CD4-positive, alpha-beta T cell treated with Interleukin-15 for 1 hour (primary cell): ENCODE data around the gene METTL23.
"Not testable (repeated sequence)": the region's sequence is repeated elsewhere in the genome, so short reads cannot be mapped to it uniquely, and the experiment has no call there.

Source experiments
- DNase-seq: peaks from one replicate; pipeline ENCODE4 v3.0.0-alpha.2; 2020

The METTL23 gene

GRCh38 chr17:76735586-76736348 lies 9.1 kb downstream of the METTL23 start:
- no peak for DNase-seq

DNA sequence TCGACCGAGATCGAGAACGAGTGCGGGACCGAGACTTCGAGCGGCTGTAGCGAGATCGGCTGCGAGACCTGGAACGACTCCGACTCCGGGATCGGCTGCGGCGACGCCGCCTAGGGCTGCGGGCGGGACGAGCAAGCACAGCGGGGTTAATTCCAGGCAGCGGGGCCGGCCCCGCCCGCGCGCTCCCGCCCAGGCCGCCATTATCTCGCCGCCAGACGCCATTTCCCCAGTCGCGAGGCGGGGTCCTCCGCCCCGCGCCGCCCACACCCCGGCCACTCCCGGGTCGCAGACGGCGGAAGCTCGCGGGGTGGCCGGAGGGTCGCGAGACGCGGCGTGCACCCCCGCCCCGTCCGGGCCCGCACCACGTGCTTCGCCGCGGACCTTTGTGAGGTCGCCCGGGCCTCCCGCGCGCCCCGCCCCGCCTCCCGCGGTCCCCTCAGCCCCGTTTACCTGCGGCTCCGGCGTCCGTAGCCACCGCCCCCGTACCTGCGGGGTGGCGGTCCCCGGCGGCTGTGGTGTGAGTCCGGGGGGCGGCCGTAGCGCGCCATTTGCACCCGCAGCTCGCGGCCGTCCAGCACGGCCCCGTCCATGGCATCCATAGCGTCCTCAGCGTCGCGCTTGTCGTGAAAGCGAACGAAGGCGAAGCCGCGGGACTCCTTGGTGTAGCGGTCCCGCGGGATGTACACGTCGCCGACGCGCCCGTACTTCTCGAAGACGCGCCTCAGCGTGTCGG lies 9.9 kb downstream of the METTL23 start:
- peak; percentile 71 for DNase-seq

GRCh38 chr17:76737082-76737675 lies 10.5 kb downstream of the METTL23 start, which contains the start of gene SRSF2:
TSS of gene SRSF2 (minus strand) at chr17:76737331. CDS start at chr17:76737160, 171 bp downstream.
- peak; percentile 99 for DNase-seq

GRCh38 chr17:76737676-76738467 lies 11.2 kb downstream of the METTL23 start, which contains the start of gene MFSD11:
TSS of gene MFSD11 (plus strand) at chr17:76738119. CDS start at chr17:76738353, 234 bp downstream.
- DNase-seq, result peak; percentile 93

DNA sequence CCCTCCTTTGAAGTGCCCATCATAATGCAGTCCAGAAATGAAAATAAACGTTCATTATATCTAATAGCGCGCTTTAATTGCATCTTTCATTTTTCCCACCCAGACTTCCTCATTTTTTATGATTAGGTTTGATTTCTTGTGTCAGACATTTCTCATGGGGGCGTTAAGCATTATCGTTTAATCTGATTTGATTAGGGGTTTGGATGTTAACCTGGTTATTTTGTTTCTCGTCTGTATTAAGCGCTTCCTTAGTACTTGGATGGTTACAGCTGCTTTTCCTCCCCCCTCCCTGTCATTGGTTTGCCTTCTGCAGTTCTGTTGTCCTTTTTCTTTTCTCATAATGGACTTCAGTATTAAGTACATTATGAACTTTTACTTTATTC lies 11.8 kb downstream of the METTL23 start:
- DNase-seq, result no peak

GRCh38 chr17:76739568-76740115 lies 13.0 kb downstream of the METTL23 start:
- not testable (repeated sequence) for DNase-seq

DNA sequence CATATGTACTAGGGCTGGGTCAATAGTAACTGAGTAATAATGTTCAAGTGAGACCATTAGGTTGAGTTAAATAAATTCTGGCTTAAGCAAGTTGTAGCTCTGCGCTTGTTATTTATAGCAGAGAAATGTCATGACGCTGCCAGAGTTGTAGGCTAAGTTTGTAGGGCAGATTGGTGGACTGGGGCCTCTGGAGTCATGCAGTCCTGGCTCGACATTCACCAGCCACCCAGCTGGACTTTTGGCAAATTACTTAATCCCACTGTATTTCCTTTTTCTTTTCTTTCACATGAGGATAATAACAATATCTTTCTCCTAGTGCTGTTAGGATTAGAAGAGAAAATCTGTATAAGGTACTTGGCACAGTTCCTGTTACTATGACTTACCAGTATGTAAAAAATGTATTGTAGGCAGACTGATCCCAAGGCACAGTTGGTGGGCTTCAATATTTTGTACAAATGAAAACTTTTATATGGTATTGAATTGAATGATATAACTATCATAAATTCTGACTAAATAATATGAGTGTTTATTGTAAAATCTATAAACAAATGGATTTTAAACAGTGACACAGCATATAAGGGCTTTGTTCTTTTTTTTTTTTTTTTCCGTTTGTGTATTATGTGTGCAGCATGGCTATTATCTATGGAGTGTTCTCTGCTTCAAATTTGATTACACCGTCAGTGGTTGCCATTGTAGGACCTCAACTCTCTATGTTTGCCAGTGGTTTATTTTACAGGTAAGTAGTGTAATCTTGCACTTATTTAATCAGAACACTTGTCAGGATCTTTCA lies 13.9 kb downstream of the METTL23 start:
- no peak for DNase-seq

- no peak for DNase-seq
Observed at GRCh38 chr17:76742958-76743357, 16.3 kb downstream of the METTL23 start.

DNA sequence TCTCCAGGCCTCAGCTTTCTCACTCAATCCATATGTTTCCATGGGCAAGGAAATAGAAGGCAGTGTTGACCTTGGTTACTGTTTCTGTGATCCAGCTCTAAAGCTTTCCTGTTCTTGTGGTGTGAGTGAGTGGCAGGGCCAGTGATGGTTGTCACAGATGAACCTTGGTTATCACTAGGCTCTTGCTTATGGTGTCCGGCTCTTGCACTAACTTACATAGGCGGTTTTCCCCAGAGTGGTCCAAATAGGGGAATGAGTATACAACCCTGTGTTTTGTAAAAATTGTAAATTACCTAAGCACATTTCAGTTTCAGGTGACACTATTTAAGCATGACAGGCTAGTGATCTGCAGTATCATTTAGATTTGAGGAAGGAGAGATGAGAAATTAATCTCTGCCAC lies 18.1 kb downstream of the METTL23 start:
- no peak for DNase-seq

GRCh38 chr17:76745785-76746184 lies 19.1 kb downstream of the METTL23 start:
- DNase-seq, result not testable (repeated sequence)

GRCh38 chr17:76747716-76748363 lies 21.2 kb downstream of the METTL23 start:
- no peak for DNase-seq

GRCh38 chr17:76748657-76749056 lies 22.0 kb downstream of the METTL23 start:
- no peak for DNase-seq

- DNase-seq, result no peak
Observed at GRCh38 chr17:76751416-76751993, 24.9 kb downstream of the METTL23 start.

GRCh38 chr17:76752006-76752405 lies 25.4 kb downstream of the METTL23 start:
- DNase-seq, result no peak

DNA sequence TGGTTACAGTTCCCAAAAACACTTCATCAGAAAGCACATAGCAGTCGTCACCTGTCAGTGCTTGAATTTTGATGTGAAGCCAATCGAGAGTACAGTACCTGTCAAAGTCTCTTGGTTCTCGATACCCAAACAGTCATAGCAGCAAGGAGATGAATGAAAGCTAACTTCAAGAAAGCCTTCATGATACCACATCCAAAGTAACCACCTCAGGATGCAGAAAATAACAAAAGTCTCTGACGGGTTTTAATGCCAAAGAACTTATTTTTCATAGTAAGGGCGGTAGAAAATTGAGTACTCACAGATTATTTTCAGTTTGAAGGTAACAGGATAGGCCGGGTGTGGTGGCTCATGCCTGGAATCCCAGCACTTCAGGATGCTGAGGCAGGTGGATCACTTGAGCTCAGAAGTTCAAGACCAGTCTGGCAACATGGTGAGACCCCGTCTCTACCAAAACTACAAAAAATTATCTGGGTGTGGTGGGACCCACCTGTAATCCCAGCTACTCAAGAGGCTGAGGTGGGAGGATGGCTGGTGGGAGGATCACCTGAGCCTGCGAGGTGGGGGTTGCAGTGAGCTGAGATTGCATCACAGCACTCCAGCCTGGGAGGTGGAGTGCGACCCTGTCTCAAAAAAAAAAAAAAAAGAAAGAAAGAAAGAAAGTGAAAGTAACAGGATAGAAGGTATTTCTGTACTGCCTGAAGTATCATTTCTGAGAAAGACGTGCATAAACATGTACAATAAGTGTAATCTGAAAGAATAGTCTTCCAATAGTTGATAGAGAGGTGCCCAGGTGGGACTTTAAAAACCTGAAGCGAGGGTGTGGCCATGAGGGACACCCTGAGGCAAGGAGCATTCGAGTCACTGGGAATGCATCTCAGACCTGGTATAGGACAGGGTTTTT lies 26.7 kb downstream of the METTL23 start:
- peak; percentile 47 for DNase-seq

DNA sequence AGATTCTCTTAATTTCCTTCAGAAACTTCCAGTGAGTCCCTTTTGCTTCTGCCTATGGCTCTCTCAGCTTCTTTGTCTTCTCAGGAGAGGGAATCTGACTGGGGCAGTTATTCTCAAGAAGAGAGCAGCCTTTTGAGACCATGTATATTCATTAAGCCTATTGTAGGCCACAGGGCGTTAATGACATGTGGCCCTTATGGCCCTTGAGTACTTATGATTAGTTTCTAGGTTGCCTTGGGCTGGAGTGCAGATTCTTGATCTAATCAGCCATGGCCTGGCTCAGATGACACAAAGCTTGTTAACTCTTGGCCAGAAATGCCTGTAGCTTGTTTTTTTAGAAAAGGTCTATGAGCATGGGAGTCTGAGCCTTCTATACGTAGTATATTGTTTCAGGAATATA lies 28.6 kb downstream of the METTL23 start:
- DNase-seq, result no peak

DNA sequence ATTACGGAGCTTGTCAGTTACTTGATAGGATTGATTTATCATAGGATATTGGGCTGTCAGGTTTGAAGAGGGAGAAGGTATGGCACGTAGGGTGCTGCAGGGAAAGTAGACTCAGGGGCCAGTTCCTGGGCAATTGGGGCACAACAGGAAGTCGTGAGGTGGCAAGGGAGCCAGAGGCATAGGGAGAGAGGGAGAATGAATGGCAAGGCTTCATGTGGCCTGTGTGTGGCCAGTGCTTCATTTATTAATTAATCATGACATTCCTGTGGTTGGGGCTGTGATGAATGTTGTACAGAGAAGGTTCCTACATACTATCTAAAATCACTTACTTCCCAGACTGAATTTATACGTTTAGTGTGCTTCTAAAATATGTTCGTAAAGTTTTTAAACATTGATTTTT lies 30.6 kb downstream of the METTL23 start:
- DNase-seq, result no peak

GRCh38 chr17:76758570-76758969 lies 31.9 kb downstream of the METTL23 start:
- no peak for DNase-seq

- DNase-seq, result peak; percentile 65
Observed at GRCh38 chr17:76772842-76773525, 46.3 kb downstream of the METTL23 start.
